Keratinocyte (primary cell): Measurements from ENCODE around the gene PARD6B. TPM values are rescaled to one million over a fixed set of nuclear protein-coding genes. Genes with fewer than 3 reads are reported as not detected.

Experiments
- DNase-seq: peaks from one replicate; pipeline ENCODE4 v3.0.0-alpha.2; 2011; ENCODE audit warnings: low read depth, missing footprints, low spot score
- FAIRE-seq: peaks from 2 replicates; lab custom pipeline; 2011; peaks lifted over from hg19 to GRCh38; lab: Jason Lieb, UNC
- H2AFZ ChIP-seq: 2 replicates; pipeline ENCODE4 v1.6.0; 2012; ENCODE audit warnings: low read length, control low read depth, inconsistent platforms; ENCODE audit not compliant: control insufficient read depth
- H3K27ac ChIP-seq: 2 replicates; pipeline ENCODE4 v1.5.1; 2011; ENCODE audit warnings: low read length; ENCODE audit not compliant: control insufficient read depth, insufficient read depth
- H3K27me3 ChIP-seq: 3 replicates; pipeline ENCODE4 v1.6.0; 2011; ENCODE audit warnings: low read length; ENCODE audit not compliant: control insufficient read depth, insufficient read depth; ENCODE audit errors: extremely low read depth
- H3K36me3 ChIP-seq, 2 experiments: 2 replicates in 1 of 2; 3 replicates in 1 of 2; pipeline ENCODE4 v1.5.1; 2011; ENCODE audit warnings: low read length in 2 of 2, mild to moderate bottlenecking in 1 of 2; ENCODE audit not compliant: control insufficient read depth in 2 of 2, insufficient read depth in 2 of 2; ENCODE audit errors: extremely low read depth in 1 of 2
- H3K4me1 ChIP-seq: 3 replicates; pipeline ENCODE4 v1.5.1; 2011; ENCODE audit warnings: low read length; ENCODE audit not compliant: control insufficient read depth, insufficient read depth; ENCODE audit errors: extremely low read depth
- H3K4me2 ChIP-seq: 3 replicates; pipeline ENCODE4 v1.6.0; 2011; ENCODE audit warnings: low read depth, low read length; ENCODE audit not compliant: control insufficient read depth, insufficient read depth; ENCODE audit errors: extremely low read depth
- H3K4me3 ChIP-seq, 3 experiments: fragments of 200-600 bp in 1 of 3; sonication (generic) in 1 of 3; 2 replicates in 2 of 3; 3 replicates in 1 of 3; pipeline ENCODE4 v1.5.1; 2011 to 2016; ENCODE audit warnings: low read length in 3 of 3, mild to moderate bottlenecking in 3 of 3, control low read depth in 2 of 3, inconsistent platforms in 1 of 3, low read depth in 1 of 3, mixed read lengths in 1 of 3, mixed run types in 1 of 3, moderate library complexity in 1 of 3; ENCODE audit not compliant: control insufficient read depth in 2 of 3, insufficient read depth in 2 of 3; ENCODE audit errors: extremely low read depth in 1 of 3
- H3K79me2 ChIP-seq: 2 replicates; pipeline ENCODE4 v1.6.0; 2012; ENCODE audit warnings: low read length; ENCODE audit not compliant: control insufficient read depth, insufficient read depth
- H3K9ac ChIP-seq: 3 replicates; pipeline ENCODE4 v1.6.0; 2011; ENCODE audit warnings: low read length; ENCODE audit not compliant: control insufficient read depth, insufficient read depth; ENCODE audit errors: extremely low read depth
- H3K9me1 ChIP-seq: 3 replicates; pipeline ENCODE4 v1.6.0; 2011; ENCODE audit warnings: low read length; ENCODE audit not compliant: control insufficient read depth, insufficient read depth; ENCODE audit errors: extremely low read depth
- H3K9me3 ChIP-seq: 2 replicates; pipeline ENCODE4 v1.5.1; 2012; ENCODE audit warnings: low read depth, low read length; ENCODE audit not compliant: control insufficient read depth
- H4K20me1 ChIP-seq: 3 replicates; pipeline ENCODE4 v1.6.0; 2011; ENCODE audit warnings: low read length; ENCODE audit not compliant: control insufficient read depth, insufficient read depth; ENCODE audit errors: extremely low read depth
- EZH2 ChIP-seq: IDR thresholded peaks from one replicate; pipeline ENCODE4 v1.6.1; 2012; ENCODE audit warnings: inconsistent platforms, mild to moderate bottlenecking, low read length, moderate library complexity
- dilution Hi-C: fragments of 300-500 bp; cut with MboI; formaldehyde crosslinking; loops from one replicate; pipeline ENCODE4 v1.7.0; 2020; ENCODE audit warnings: low sequenced_read_pairs; ENCODE audit not compliant: extremely low pct_ligation_motif_present
- polyA plus RNA-seq, 5 experiments: library from polyadenylated mRNA; depleted of rRNA in 3 of 5; stranded (reverse) in 3 of 5; stranded (forward) in 1 of 5; unstranded in 1 of 5; fragments of >200 nt; gene quantifications; 1 replicate in 1 of 5; 2 replicates in 3 of 5; 3 replicates in 1 of 5; pipeline versions ENCODE4 v1.2.1 to v1.2.3, GENCODE V29; 2011 to 2012; ENCODE audit warnings: missing spikeins in 2 of 5, low read depth in 1 of 5, low replicate concordance in 1 of 5
- TF ChIP-seq, protein P1 (sequence below), 3 experiments: IDR thresholded peaks in 1 of 3; conservative IDR thresholded peaks in 1 of 3; optimal IDR thresholded peaks in 1 of 3; 2 replicates in 2 of 3; 3 replicates in 1 of 3; pipeline versions ENCODE3 to v1.5.1; 2011; ENCODE audit warnings: low read length in 3 of 3, mild to moderate bottlenecking in 3 of 3, moderate library complexity in 2 of 3, control low read depth in 1 of 3, inconsistent platforms in 1 of 3; ENCODE audit not compliant: insufficient read depth in 2 of 3; ENCODE audit errors: extremely low read depth in 1 of 3

PARD6B gene
- polyA plus RNA-seq, 1 donor (not counting 4 experiments of a cell fraction or from before 2014, with no cell fraction given): 2.0 TPM

DNA sequence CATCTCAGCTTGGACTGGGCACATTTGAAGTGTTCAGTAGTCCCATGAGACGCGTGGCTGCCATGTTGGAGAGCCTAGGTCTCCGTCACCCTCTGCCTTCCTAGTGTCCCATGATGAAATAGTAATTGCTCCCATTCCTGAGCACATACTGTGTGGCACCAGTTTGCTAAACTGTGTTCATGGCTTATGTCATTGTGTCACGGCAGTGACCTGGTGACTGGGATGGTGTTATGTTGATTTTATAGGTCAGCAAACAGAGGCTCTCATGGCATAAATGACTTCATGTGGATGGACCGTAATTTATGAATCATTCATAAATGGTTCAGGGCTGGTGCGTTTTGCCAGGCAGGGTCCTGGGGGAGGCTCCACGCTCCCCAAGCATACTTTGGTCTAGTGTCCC, 67.3 kb downstream of the PARD6B start:
- H3K9me1 ChIP-seq: no peaks in the 10 kb centered on the region
- no peaks in the 10 kb centered on the region for H3K79me2 ChIP-seq
- H2AFZ ChIP-seq: no peak overlapping the region
- no peaks in the 10 kb centered on the region for H3K27me3 ChIP-seq
- H3K4me2 ChIP-seq: no peak overlapping the region
- no peak for TF ChIP-seq EZH2
- TF ChIP-seq, protein P1, sequence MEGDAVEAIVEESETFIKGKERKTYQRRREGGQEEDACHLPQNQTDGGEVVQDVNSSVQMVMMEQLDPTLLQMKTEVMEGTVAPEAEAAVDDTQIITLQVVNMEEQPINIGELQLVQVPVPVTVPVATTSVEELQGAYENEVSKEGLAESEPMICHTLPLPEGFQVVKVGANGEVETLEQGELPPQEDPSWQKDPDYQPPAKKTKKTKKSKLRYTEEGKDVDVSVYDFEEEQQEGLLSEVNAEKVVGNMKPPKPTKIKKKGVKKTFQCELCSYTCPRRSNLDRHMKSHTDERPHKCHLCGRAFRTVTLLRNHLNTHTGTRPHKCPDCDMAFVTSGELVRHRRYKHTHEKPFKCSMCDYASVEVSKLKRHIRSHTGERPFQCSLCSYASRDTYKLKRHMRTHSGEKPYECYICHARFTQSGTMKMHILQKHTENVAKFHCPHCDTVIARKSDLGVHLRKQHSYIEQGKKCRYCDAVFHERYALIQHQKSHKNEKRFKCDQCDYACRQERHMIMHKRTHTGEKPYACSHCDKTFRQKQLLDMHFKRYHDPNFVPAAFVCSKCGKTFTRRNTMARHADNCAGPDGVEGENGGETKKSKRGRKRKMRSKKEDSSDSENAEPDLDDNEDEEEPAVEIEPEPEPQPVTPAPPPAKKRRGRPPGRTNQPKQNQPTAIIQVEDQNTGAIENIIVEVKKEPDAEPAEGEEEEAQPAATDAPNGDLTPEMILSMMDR (optimal IDR thresholded peaks at IDR 0.05 in 1 of 3, IDR thresholded peaks at IDR 0.05 in 1 of 3, conservative IDR thresholded peaks at IDR 0.05 in 1 of 3; ENCODE audit: extremely low read depth in 1 of 3, insufficient read depth in 2 of 3, low read length in 3 of 3): no peak
- no peak overlapping the region for H3K4me3 ChIP-seq
- peaks cover 7% of the 10 kb centered on the region for H3K4me1 ChIP-seq
- H3K27ac ChIP-seq: no peak overlapping the region
- no peaks in the 10 kb centered on the region for H3K9me3 ChIP-seq
- H3K36me3 ChIP-seq: no peaks in the 10 kb centered on the region
- DNase-seq (no peak), FAIRE-seq (no peak)
- no peaks in the 10 kb centered on the region for H4K20me1 ChIP-seq
- H3K9ac ChIP-seq: no peak overlapping the region
- dilution Hi-C loops: no loop called here

DNA sequence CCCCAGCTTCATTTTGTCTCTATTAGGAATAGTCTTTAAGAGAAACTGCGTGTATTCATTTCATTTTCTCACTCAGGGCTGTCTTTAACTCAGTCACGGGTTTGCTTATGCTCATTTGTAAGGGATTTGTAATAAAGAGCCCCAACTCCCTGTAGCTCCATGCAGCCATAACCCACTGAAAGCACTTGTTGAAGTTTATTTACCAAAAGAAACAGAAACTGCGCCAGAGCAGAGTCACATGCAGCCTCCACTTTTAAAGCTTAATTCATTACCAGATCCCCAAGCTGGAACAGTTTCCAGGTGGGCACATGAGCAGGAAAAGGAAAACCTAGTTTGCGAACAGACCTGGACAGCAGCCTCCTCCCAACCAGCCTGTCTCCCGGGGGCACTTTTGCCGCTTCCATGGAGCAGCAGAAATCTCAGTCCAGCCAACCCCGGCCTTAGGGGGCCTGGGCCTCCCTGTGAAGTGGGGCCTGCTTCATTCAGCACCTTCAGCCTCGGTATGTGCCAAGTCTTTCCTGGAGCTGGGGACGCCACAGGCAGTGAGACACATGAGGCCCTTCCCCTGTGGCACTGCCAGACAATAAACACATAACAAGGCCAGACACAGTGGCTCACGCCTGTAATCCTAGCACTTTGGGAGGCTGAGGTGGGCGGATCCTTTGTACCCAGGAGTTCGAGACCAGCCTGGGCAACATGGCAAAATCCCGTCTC, 68.0 kb downstream of the PARD6B start:
- Histone ChIP-seq H3K9me1 (no peaks in the 10 kb centered on the region), H3K4me2 (no peak overlapping the region), H2AFZ (no peak overlapping the region), H3K4me3 (no peak overlapping the region), H3K27ac (no peak overlapping the region), H3K4me1 (peaks cover 4% of the 10 kb centered on the region), H4K20me1 (no peaks in the 10 kb centered on the region), H3K9me3 (no peaks in the 10 kb centered on the region), H3K79me2 (no peaks in the 10 kb centered on the region), H3K9ac (no peak overlapping the region), H3K27me3 (no peaks in the 10 kb centered on the region), H3K36me3 (no peaks in the 10 kb centered on the region)
- no peak for FAIRE-seq
- no peak for DNase-seq
- dilution Hi-C loops: no loop called here
- TF ChIP-seq, protein P1 (optimal IDR thresholded peaks at IDR 0.05 in 1 of 3, IDR thresholded peaks at IDR 0.05 in 1 of 3, conservative IDR thresholded peaks at IDR 0.05 in 1 of 3; ENCODE audit: extremely low read depth in 1 of 3, insufficient read depth in 2 of 3, low read length in 3 of 3): no peak
- TF ChIP-seq EZH2: no peak
